ENCODE results near the gene DGLUCY.
A peak's percentile ranks its signal among the peaks of the same experiment; 100 is the strongest.
"Not testable (repeated sequence)": the region's sequence is repeated elsewhere in the genome, so short reads cannot be mapped to it uniquely, and the experiment has no call there.

DGLUCY gene

DNA sequence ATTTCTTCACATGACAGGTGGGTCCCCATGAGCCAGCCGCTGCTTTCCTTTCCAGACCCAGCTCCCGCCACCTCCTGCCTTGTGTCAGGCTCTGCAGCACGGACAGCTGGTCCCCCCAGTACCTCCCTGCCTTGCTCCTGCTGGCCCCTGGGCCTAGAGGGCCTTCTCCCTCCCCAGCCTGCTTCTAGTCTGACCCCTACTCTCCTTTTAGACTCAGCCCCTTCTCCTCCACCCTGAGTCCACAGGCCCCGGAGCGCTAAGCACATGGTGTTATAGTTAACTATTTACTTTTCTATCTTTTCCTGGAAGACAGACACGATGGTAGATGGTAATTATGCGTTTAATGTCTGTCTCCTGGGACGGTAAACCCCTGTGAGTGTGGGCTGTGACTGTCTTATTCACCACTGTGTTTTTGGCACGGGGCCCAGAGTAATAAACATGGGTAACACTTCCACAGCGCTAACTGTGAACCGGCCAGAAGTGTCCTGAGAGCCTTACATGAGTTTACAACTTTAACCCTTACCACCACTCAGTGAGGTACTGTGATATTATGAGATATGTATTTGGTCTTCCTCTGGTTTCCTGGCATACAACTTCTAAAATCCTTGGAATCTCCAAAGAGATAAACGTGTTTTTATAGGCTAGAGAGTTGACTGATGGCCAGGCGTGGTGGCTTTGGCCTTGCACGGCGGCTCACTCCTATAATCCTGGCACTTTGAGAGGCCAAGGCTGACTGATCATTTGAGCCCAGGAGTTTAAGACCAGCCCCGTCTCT lies 41.2 kb downstream of the DGLUCY start:
- Histone ChIP-seq H4K8ac (ENCODE audit: low read depth, low read length) (no peak overlapping the region), H2AK5ac (ENCODE audit: low read length) (no peak overlapping the region), H3K9ac (ENCODE audit: low read length) (no peak overlapping the region), H3K4me3 (ENCODE audit: low read depth, low read length) (no peak overlapping the region), H4K91ac (ENCODE audit: low read depth, low read length) (no peak overlapping the region), H2BK5ac (ENCODE audit: low read depth, low read length, poor library complexity) (no peak overlapping the region), H3K36me3 (ENCODE audit: control insufficient read depth in 1 of 2, insufficient read depth in 2 of 2, low read length in 2 of 2) (peaks cover 0 to 4% of the 10 kb centered on the region in 2 experiments), H4K12ac (ENCODE audit: low read depth, low read length) (no peak overlapping the region), H2BK12ac (ENCODE audit: low read length) (no peak overlapping the region), H3K23ac (ENCODE audit: low read length) (no peak overlapping the region), H3K79me1 (ENCODE audit: low read length) (peaks cover 11% of the 10 kb centered on the region), H2BK120ac (ENCODE audit: insufficient read depth, low read length, poor library complexity) (peak overlapping the region; percentile 26), H3K18ac (ENCODE audit: low read length) (no peak overlapping the region), H3K14ac (ENCODE audit: low read length) (peak overlapping the region; percentile 24), H3K4me2 (ENCODE audit: low read length) (no peak overlapping the region), H3K9me3 (ENCODE audit: insufficient read depth, low read depth, low read length) (no peaks in the 10 kb centered on the region), H3K27me3 (ENCODE audit: insufficient read depth, low read length) (no peaks in the 10 kb centered on the region), H3K4ac (ENCODE audit: low read depth, low read length) (no peak overlapping the region), H3K27ac (ENCODE audit: low read depth, low read length) (no peak overlapping the region), H2AFZ (ENCODE audit: insufficient read depth, low read length, poor library complexity) (no peak overlapping the region), H3K4me1 (ENCODE audit: control insufficient read depth in 1 of 2, insufficient read depth in 2 of 2, low read length in 2 of 2) (peaks cover 8% of the 10 kb centered on the region in 2 experiments), H3K79me2 (ENCODE audit: control insufficient read depth, insufficient read depth, low read length, poor library complexity) (peaks cover 2% of the 10 kb centered on the region)
- no CpG with 5 or more reads among the region's 16 CpGs for WGBS (ENCODE audit: extremely low coverage, insufficient coverage, insufficient read length)
- DNase-seq: no peak

DNA sequence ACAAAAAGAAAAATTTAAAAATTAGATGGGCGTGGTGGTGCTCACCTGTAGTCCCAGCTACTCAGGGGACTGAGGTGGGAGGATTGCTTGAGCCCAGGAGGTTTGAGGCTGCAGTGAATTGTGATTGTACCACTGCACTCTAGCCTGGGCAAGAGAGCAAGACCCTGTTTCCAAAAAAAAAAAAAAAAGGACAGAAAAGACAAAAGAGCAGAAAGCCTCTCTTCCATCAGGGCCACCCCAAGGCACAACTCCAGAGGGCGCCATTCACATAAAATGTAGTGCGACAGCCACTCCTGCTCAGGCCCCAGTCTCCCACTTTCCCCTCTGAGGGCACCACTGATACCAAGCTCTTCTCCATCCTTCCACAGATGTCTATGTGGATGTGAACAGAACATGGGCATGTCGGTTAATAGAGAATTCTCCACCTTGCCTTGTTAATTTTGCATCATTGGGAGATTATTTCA lies 41.8 kb downstream of the DGLUCY start:
- no peak overlapping the region for H3K9ac ChIP-seq (ENCODE audit: low read length)
- no peak overlapping the region for H2AK5ac ChIP-seq (ENCODE audit: low read length)
- H3K23ac ChIP-seq (ENCODE audit: low read length): no peak overlapping the region
- peaks cover 8% of the 10 kb centered on the region in 2 experiments for H3K4me1 ChIP-seq (ENCODE audit: control insufficient read depth in 1 of 2, insufficient read depth in 2 of 2, low read length in 2 of 2)
- H2AFZ ChIP-seq (ENCODE audit: insufficient read depth, low read length, poor library complexity): no peak overlapping the region
- no peak overlapping the region for H3K14ac ChIP-seq (ENCODE audit: low read length)
- no peak overlapping the region for H2BK120ac ChIP-seq (ENCODE audit: insufficient read depth, low read length, poor library complexity)
- H3K4ac ChIP-seq (ENCODE audit: low read depth, low read length): no peak overlapping the region
- WGBS (ENCODE audit: extremely low coverage, insufficient coverage, insufficient read length): no CpG with 5 or more reads among the region's 4 CpGs
- no peak for DNase-seq
- peaks cover 11% of the 10 kb centered on the region for H3K79me1 ChIP-seq (ENCODE audit: low read length)
- H2BK12ac ChIP-seq (ENCODE audit: low read length): no peak overlapping the region
- H3K9me3 ChIP-seq (ENCODE audit: insufficient read depth, low read depth, low read length): no peaks in the 10 kb centered on the region
- no peak overlapping the region for H3K4me3 ChIP-seq (ENCODE audit: low read depth, low read length)
- peaks cover 2% of the 10 kb centered on the region for H3K79me2 ChIP-seq (ENCODE audit: control insufficient read depth, insufficient read depth, low read length, poor library complexity)
- no peak overlapping the region for H3K18ac ChIP-seq (ENCODE audit: low read length)
- no peak overlapping the region for H4K91ac ChIP-seq (ENCODE audit: low read depth, low read length)
- peaks cover 0 to 3% of the 10 kb centered on the region in 2 experiments for H3K36me3 ChIP-seq (ENCODE audit: control insufficient read depth in 1 of 2, insufficient read depth in 2 of 2, low read length in 2 of 2)
- H3K4me2 ChIP-seq (ENCODE audit: low read length): no peak overlapping the region
- no peak overlapping the region for H4K8ac ChIP-seq (ENCODE audit: low read depth, low read length)
- H2BK5ac ChIP-seq (ENCODE audit: low read depth, low read length, poor library complexity): no peak overlapping the region
- H3K27ac ChIP-seq (ENCODE audit: low read depth, low read length): no peak overlapping the region
- no peak overlapping the region for H4K12ac ChIP-seq (ENCODE audit: low read depth, low read length)
- no peaks in the 10 kb centered on the region for H3K27me3 ChIP-seq (ENCODE audit: insufficient read depth, low read length)

DNA sequence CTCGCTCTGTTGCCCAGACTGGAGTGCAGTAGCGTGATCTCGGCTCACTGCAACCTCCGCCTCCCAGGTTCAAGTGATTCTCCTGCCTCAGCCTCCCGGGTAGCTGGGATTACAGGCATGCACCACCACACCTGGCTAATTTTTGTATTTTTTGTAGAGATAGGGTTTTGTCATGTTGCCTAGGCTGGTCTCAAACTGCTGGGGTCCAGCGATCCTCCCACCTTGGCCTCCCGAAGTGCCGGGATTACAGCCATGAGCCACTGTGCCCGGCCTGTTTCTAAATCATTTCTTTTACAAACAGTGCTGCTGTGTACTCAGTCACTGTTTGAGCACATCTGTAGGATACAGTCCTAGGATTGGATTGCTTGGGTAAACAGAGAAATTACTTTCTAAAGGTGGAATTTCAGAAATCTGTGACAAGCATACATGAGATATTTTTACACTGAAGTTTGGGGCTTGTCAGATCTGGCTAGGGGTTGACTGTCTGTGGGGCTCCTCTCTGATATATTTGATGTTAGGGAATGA lies 42.3 kb downstream of the DGLUCY start:
- H3K4me2 ChIP-seq (ENCODE audit: low read length); H2BK120ac ChIP-seq (ENCODE audit: insufficient read depth, low read length, poor library complexity); H3K9me3 ChIP-seq (ENCODE audit: insufficient read depth, low read depth, low read length); H2AK5ac ChIP-seq (ENCODE audit: low read length); H2BK5ac ChIP-seq (ENCODE audit: low read depth, low read length, poor library complexity); H3K79me2 ChIP-seq (ENCODE audit: control insufficient read depth, insufficient read depth, low read length, poor library complexity); H4K12ac ChIP-seq (ENCODE audit: low read depth, low read length); H3K36me3 ChIP-seq (ENCODE audit: control insufficient read depth in 1 of 2, insufficient read depth in 2 of 2, low read length in 2 of 2); H3K4me3 ChIP-seq (ENCODE audit: low read depth, low read length); H3K27me3 ChIP-seq (ENCODE audit: insufficient read depth, low read length); H3K23ac ChIP-seq (ENCODE audit: low read length); H3K4ac ChIP-seq (ENCODE audit: low read depth, low read length); H4K8ac ChIP-seq (ENCODE audit: low read depth, low read length); H4K91ac ChIP-seq (ENCODE audit: low read depth, low read length); H3K18ac ChIP-seq (ENCODE audit: low read length); H2AFZ ChIP-seq (ENCODE audit: insufficient read depth, low read length, poor library complexity); H3K27ac ChIP-seq (ENCODE audit: low read depth, low read length); H2BK12ac ChIP-seq (ENCODE audit: low read length); H3K14ac ChIP-seq (ENCODE audit: low read length); H3K9ac ChIP-seq (ENCODE audit: low read length); H3K4me1 ChIP-seq (ENCODE audit: control insufficient read depth in 1 of 2, insufficient read depth in 2 of 2, low read length in 2 of 2): not testable (repeated sequence)
- no CpG with 5 or more reads among the region's 9 CpGs for WGBS (ENCODE audit: extremely low coverage, insufficient coverage, insufficient read length)
- peak in 1 of 2 donors; percentile 44 for DNase-seq
- H3K79me1 ChIP-seq (ENCODE audit: low read length): peaks cover 11% of the 10 kb centered on the region

DNA sequence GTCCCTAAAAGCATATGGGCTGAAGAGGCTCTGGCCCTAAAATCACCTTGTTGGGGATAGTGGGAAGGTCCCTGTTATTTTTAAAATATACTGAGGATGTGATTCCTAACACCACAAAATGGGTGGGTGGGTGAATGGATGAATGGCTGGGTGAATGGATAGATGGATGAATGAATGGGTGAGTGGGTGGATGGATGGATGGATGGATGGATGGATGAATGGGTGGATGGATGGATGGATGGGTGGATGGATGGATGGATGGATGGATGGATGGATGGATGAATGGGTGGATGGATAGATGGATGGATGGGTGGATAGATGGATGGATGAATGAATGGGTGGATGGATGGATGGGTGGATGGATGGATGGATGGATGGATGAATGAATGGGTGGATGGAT lies 43.0 kb downstream of the DGLUCY start:
- H3K9ac ChIP-seq (ENCODE audit: low read length); H3K4ac ChIP-seq (ENCODE audit: low read depth, low read length); H2BK5ac ChIP-seq (ENCODE audit: low read depth, low read length, poor library complexity); H3K4me1 ChIP-seq (ENCODE audit: control insufficient read depth in 1 of 2, insufficient read depth in 2 of 2, low read length in 2 of 2); H3K27ac ChIP-seq (ENCODE audit: low read depth, low read length); H2AFZ ChIP-seq (ENCODE audit: insufficient read depth, low read length, poor library complexity); H4K8ac ChIP-seq (ENCODE audit: low read depth, low read length); H2AK5ac ChIP-seq (ENCODE audit: low read length); H3K18ac ChIP-seq (ENCODE audit: low read length); H3K4me3 ChIP-seq (ENCODE audit: low read depth, low read length); H2BK120ac ChIP-seq (ENCODE audit: insufficient read depth, low read length, poor library complexity); H3K79me2 ChIP-seq (ENCODE audit: control insufficient read depth, insufficient read depth, low read length, poor library complexity); H4K12ac ChIP-seq (ENCODE audit: low read depth, low read length); H3K4me2 ChIP-seq (ENCODE audit: low read length); H3K9me3 ChIP-seq (ENCODE audit: insufficient read depth, low read depth, low read length); DNase-seq; H3K14ac ChIP-seq (ENCODE audit: low read length); H3K27me3 ChIP-seq (ENCODE audit: insufficient read depth, low read length); H4K91ac ChIP-seq (ENCODE audit: low read depth, low read length); H2BK12ac ChIP-seq (ENCODE audit: low read length); H3K23ac ChIP-seq (ENCODE audit: low read length); H3K36me3 ChIP-seq (ENCODE audit: control insufficient read depth in 1 of 2, insufficient read depth in 2 of 2, low read length in 2 of 2): not testable (repeated sequence)
- H3K79me1 ChIP-seq (ENCODE audit: low read length): peaks cover 11% of the 10 kb centered on the region

Measured in trophoblast cell (in vitro differentiated cells and primary cell).